ENCODE data around the gene MTUS2. TPM values are rescaled to one million over a fixed set of nuclear protein-coding genes. Genes with fewer than 3 reads are reported as not detected.

The MTUS2 gene
- total and polyA plus RNA-seq, 2 of the 8 experiments (the other 6 are each of a cell fraction or from before 2014, with no cell fraction given): 0.18 to 0.80 TPM

GRCh38 chr13:29550430-29550988, 730.4 kb downstream of the MTUS2 start:
- 100% methylated on average over 5 of the region's 5 CpGs; no CpG with 5 or more reads in 1 of the 2 experiments for WGBS, 2 experiments (ENCODE audit: extremely low coverage in 1 of 2, insufficient coverage in 1 of 2, insufficient read length in 1 of 2, insufficient replicate concordance in 2 of 2, low coverage in 1 of 2, low lambda C conversion rate in 2 of 2, missing lambda C conversion rate in 1 of 2)
- CTCF ChIA-PET (ENCODE audit: partially characterized antibody): interaction anchor here (0.7 kb wide), 1 partner anchor 31 kb away, joined by 3 read pairs; no protein-coding TSS in a partner anchor

More at GRCh38 chr13:29550430-29550988, 730.4 kb downstream of the MTUS2 start:
- no peak for DNase-seq (ENCODE audit: low read depth in 1 of 2, low spot score in 2 of 2)
- Histone ChIP-seq H2BK120ac (replicated peaks; ENCODE audit: low read depth, low read length) (no peak overlapping the region), H4K8ac (ENCODE audit: extremely low read depth, insufficient read depth, low read length) (no peak overlapping the region), H3K27ac (ENCODE audit: low read depth, low read length) (no peak overlapping the region), H2BK5ac (ENCODE audit: low read depth, low read length) (no peak overlapping the region), H3K4me3 (ENCODE audit: extremely low read depth in 1 of 4, insufficient read depth in 2 of 4, low read depth in 3 of 4, low read length in 4 of 4) (no peak overlapping the region), H3K18ac (ENCODE audit: extremely low read depth, low read length) (no peak overlapping the region), H3K36me3 (ENCODE audit: control insufficient read depth in 2 of 4, insufficient read depth in 4 of 4, low read length in 3 of 4) (peaks cover 11 to 53% (median 24%) of the 10 kb centered on the region in 4 experiments), H3K9me3 (ENCODE audit: insufficient read depth in 2 of 2, low read depth in 1 of 2, low read length in 1 of 2) (no peaks in the 10 kb centered on the region), H4K20me1 (replicated peaks in 1 of 2; ENCODE audit: control insufficient read depth in 1 of 2, insufficient read depth in 2 of 2, low read length in 2 of 2) (peaks cover 19 to 22% of the 10 kb centered on the region in 2 experiments), H2BK12ac (ENCODE audit: low read depth, low read length) (no peak overlapping the region), H3K4me1 (replicated peaks in 1 of 4; ENCODE audit: control insufficient read depth in 3 of 4, insufficient read depth in 4 of 4, low read length in 3 of 4) (peaks cover 0 to 3% (median 2%) of the 10 kb centered on the region in 4 experiments; a peak in 1 of 7 replicates), H3K79me1 (ENCODE audit: low read depth, low read length) (peaks cover 21% of the 10 kb centered on the region), H3K79me2 (ENCODE audit: control insufficient read depth in 1 of 2, insufficient read depth in 2 of 2, low read length in 2 of 2) (peaks cover 5 to 95% of the 10 kb centered on the region in 2 experiments), H2BK20ac (ENCODE audit: low read length) (no peak overlapping the region), H3K4ac (replicated peaks; ENCODE audit: insufficient read length, low read depth, low read length) (no peak overlapping the region), H4K91ac (replicated peaks; ENCODE audit: insufficient read length, low read length) (no peak overlapping the region), H3K4me2 (ENCODE audit: insufficient read depth in 1 of 2, low read depth in 2 of 2, low read length in 2 of 2) (no peak overlapping the region), H2BK15ac (ENCODE audit: low read length) (no peak overlapping the region), H3K14ac (ENCODE audit: insufficient read length) (no peak overlapping the region), H3K9ac (replicated peaks in 1 of 4; ENCODE audit: extremely low read depth in 1 of 4, low read depth in 3 of 4, low read length in 3 of 4) (no peak overlapping the region), H2AK5ac (ENCODE audit: low read depth, low read length) (no peak overlapping the region), H4K5ac (ENCODE audit: insufficient read length, low read depth, low read length) (no peak overlapping the region), H3K23ac (ENCODE audit: insufficient read length) (no peak overlapping the region), H3K27me3 (replicated peaks in 1 of 4; ENCODE audit: control insufficient read depth in 3 of 4, extremely low read depth in 1 of 4, insufficient read depth in 3 of 4, low read length in 3 of 4) (no peaks in the 10 kb centered on the region), H3K23me2 (ENCODE audit: low read depth, low read length) (no peaks in the 10 kb centered on the region), H3K56ac (replicated peaks; ENCODE audit: insufficient read length, low read depth, low read length) (no peak overlapping the region), H2AFZ (ENCODE audit: low read length) (no peak overlapping the region)
- no peak for FAIRE-seq
- POLR2A ChIA-PET (ENCODE audit: partially characterized antibody): interaction anchor here (1.6 kb wide), 1 partner anchor 38 kb away, joined by 4 read pairs; no protein-coding TSS in a partner anchor
- TF ChIP-seq RNF2 (IDR thresholded peaks at IDR 0.05; ENCODE audit: borderline replicate concordance, low read depth, low read length, missing control alignments, poor library complexity, severe bottlenecking) (no peak), YY1 (IDR thresholded peaks at IDR 0.05; ENCODE audit: low read depth, low read length) (no peak), SP2 (IDR thresholded peaks at IDR 0.05; ENCODE audit: low read length) (no peak), TAF1 (IDR thresholded peaks at IDR 0.05; ENCODE audit: low read depth, low read length) (no peak), POU5F1 (IDR thresholded peaks at IDR 0.05; ENCODE audit: low read depth, low read length) (no peak), CBX8 (IDR thresholded peaks at IDR 0.05; ENCODE audit: borderline replicate concordance, low read depth, low read length) (no peak)
